Activated T-helper 2 cell treated with anti-CD3 and anti-CD28 coated beads, Interferon-gamma antibody, Interleukin-2, Interleukin-4, amounts not matched to agents 10 μg/mL and 5 μg/mL and 100 μg/mL, durations not matched to agents 14 hours and 24 hours and 36 hours (primary cell): ENCODE measurements around the gene TP73. TPM values are rescaled to one million over a fixed set of nuclear protein-coding genes. Genes with fewer than 3 reads are reported as not detected.

ENCODE experiments used
- DNase-seq: peaks from one replicate; pipeline ENCODE4 v3.0.0; 2021; ENCODE audit warnings: low spot score
- H3K27ac Mint-ChIP-seq: one replicate; pipeline ENCODE4 v1.8.0; 2021; ENCODE audit warnings: mixed read lengths
- H3K27me3 Mint-ChIP-seq: one replicate; pipeline ENCODE4 v1.8.0; 2021; ENCODE audit warnings: low read depth, mixed read lengths
- H3K36me3 Mint-ChIP-seq: one replicate; pipeline ENCODE4 v1.8.0; 2021; ENCODE audit warnings: low read depth, mixed read lengths
- H3K4me1 Mint-ChIP-seq: one replicate; pipeline ENCODE4 v1.8.0; 2021; ENCODE audit warnings: low read depth, mixed read lengths
- H3K4me3 Mint-ChIP-seq: one replicate; pipeline ENCODE4 v1.8.0; 2021; ENCODE audit warnings: low read depth, mild to moderate bottlenecking, moderate library complexity, mixed read lengths
- H3K9me3 Mint-ChIP-seq: one replicate; pipeline ENCODE4 v1.8.0; 2021; ENCODE audit warnings: mixed read lengths
- intact Hi-C: fragments of 100-400 bp; cut with micrococcal nuclease; formaldehyde crosslinking; loops from one replicate; pipeline ENCODE4 v1.15.1; 2023
- total RNA-seq: library from RNA; stranded (reverse); gene quantifications from 2 replicates; pipeline ENCODE4 v1.2.3, GENCODE V29; 2022

The TP73 gene
- total RNA-seq, 1 donor from 2014 or later = 2.5 TPM

DNA sequence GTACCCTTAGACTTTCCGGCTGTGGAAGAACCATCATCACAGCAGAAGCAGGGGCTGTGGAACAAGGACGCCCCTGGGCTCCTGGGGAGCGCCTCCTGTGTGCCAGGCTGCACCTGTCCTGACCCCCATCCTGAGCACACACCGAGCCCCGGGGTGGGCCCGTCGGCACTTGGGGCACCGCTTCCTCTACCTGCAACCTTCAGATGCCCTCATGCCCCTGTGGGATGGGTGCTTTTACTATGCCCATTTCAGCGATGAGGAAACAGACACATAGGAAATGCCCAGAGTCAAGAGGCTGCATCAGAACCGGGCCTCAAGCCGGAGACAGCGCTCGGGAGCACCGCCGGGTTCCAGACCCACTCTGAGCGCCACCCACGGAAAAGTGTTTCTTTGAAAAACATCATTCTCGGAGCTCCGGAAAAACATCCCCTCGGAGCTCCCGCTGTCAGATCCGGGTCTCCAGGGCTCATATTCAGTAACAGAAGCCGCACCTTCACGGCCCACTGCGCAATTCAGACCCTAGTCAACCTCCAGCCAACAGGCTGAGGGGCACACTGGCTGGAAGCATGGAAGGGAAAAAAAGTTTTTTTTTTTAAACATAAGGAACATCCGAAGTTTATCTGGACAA lies 19.5 kb upstream of the TP73 start:
- Mint-ChIP-seq H3K36me3 (peaks cover 23% of the 10 kb centered on the region), H3K4me1 (no peaks in the 10 kb centered on the region), H3K9me3 (no peaks in the 10 kb centered on the region), H3K27me3 (no peaks in the 10 kb centered on the region), H3K4me3 (no peak overlapping the region), H3K27ac (no peak overlapping the region)
- intact Hi-C loops = no loop called here
- no peak for DNase-seq

DNA sequence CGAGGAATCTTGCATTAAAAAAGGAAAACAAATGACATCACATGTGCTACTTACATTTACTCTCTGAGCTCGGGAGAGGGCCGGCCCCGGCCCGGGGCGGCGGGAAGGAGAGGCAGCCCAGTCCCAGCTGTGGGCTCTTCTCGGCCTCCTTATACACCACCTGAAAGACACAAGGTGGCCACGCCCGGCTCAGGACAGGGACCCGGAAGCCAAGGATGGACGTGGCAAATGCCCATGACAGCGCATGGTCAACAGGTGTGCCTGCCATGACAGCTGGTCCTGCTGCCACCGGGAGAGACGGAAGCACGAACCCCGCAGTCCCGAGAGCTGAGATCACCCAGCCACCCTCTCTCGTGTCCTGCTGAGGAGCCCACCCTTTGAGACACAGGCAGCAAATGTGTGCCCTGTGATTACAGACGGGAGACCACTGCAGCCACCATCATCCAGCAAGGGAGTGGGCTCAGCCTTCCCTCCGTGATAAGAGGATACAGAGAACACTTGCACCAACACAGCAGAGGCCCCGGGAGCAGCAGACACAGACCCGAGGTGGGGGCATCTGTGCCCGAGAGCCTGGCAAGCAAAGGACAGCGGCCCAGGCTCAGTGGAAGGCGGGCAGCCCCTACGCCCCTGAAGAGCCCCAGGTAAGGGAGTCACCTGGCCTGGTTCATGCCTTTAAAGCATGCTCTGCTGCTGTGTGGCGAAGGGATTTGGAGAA lies 18.8 kb upstream of the TP73 start:
- no peak for DNase-seq
- Mint-ChIP-seq H3K9me3 (no peaks in the 10 kb centered on the region), H3K27ac (no peak overlapping the region), H3K4me3 (no peak overlapping the region), H3K36me3 (peaks cover 24% of the 10 kb centered on the region), H3K4me1 (no peaks in the 10 kb centered on the region), H3K27me3 (no peaks in the 10 kb centered on the region)
- intact Hi-C loops = no loop called here

DNA sequence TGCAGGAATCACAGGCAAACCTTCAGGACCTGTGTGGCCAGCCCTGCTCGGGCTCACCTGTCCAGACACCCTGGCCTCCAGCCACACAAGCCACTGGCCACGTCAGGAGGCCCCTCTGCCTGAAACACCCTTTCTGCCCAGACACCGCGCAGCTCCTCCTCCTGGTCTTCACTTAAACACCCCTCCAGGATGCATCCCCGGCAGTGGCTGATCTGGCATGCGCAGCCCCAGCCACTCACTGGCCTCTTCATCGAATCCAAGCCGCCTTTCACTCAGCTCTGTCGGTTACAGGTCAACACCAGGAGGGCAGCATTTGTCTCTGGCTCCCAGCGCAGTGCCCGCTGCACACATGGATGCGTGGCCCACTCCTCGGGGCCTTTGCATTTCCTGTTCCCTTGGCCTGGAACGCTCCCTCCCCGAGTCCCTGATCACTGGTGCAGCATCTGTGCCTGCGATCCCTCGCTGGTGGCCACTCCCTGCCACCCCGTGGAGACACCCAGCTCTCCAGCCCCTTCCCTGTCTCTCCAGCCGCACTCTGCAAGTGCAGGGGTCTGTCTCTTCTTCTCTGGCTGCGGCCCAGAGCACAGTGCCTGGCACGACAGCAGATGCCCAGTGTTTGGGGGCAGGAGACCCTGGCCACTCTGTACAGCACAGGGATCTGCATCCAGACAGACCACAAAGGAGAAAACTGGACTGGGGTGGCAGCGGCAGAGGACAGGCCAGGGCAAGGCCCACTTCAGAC lies 18.1 kb upstream of the TP73 start:
- H3K36me3 Mint-ChIP-seq = peaks cover 24% of the 10 kb centered on the region
- no peak for DNase-seq
- H3K27ac Mint-ChIP-seq = no peak overlapping the region
- H3K27me3 Mint-ChIP-seq = no peaks in the 10 kb centered on the region
- no peaks in the 10 kb centered on the region for H3K9me3 Mint-ChIP-seq
- intact Hi-C loops = no loop called here
- H3K4me3 Mint-ChIP-seq = no peak overlapping the region
- H3K4me1 Mint-ChIP-seq = no peaks in the 10 kb centered on the region

DNA sequence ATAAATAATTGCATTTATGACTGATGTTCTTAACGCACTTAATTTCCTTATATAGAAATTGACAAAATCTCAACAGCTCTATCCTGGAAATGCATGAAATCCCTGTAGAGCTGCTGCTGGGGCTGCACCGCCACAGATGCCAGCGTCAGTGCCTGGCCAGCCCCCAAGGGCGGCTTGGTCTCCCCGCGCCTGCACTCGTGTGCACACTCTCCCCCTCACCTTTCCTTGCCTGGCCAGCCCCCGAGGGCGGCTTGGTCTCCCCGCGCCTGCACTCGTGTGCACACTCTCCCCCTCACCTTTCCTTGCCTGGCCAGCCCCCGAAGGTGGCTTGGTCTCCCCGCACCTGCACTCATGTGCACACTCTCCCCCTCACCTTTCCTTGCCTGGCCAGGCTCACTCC lies 16.2 kb upstream of the TP73 start:
- DNase-seq = no peak
- Mint-ChIP-seq H3K27me3 (no peaks in the 10 kb centered on the region), H3K9me3 (no peaks in the 10 kb centered on the region), H3K4me1 (no peaks in the 10 kb centered on the region), H3K27ac (no peak overlapping the region), H3K36me3 (peaks cover 24% of the 10 kb centered on the region), H3K4me3 (no peak overlapping the region)
- intact Hi-C loops = no loop called here

DNA sequence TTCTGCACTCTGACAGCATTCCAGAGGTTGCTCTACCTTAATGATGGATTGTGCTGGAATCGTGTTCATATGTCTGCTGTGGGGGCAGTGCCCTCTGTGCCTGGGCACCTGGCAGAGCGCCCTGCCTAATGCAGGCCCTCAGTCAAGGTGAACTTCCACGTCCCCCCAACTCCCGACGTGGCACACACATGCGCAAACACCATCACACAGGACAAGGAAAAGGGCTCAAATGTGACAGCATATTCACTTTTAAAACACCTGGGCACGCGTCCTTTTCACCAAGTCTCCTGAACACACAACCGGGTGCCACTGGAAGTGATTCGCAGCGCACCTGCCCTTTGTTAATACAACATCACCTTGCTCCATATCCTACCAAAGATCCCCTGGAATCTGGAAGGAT lies 15.8 kb upstream of the TP73 start:
- Mint-ChIP-seq H3K9me3 (no peaks in the 10 kb centered on the region), H3K36me3 (peaks cover 24% of the 10 kb centered on the region), H3K4me3 (no peak overlapping the region), H3K4me1 (no peaks in the 10 kb centered on the region), H3K27me3 (no peaks in the 10 kb centered on the region), H3K27ac (no peak overlapping the region)
- DNase-seq = no peak
- intact Hi-C loops = no loop called here

DNA sequence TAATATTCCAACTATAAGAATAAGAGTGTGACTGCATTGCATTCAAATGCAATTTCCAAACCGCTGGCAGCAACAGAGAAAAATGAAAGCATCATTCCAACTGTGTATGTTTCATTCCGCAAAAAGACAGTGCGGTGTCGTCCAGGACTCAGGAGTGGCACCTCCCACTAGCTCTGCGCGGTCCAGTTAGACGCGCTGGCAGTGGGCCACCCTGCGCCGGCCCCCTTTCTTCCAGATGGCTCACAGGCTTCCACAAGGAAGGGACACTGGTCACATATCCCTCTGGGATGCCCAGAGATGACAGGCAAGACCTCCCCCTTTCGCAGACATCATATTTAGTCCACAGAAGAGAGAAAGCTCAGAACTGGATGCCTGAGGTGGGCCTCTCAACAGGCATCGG lies 14.3 kb upstream of the TP73 start:
- intact Hi-C loops = no loop called here
- DNase-seq = no peak
- no peak overlapping the region for H3K4me3 Mint-ChIP-seq
- H3K27ac Mint-ChIP-seq = no peak overlapping the region
- no peaks in the 10 kb centered on the region for H3K9me3 Mint-ChIP-seq
- H3K36me3 Mint-ChIP-seq = peaks cover 26% of the 10 kb centered on the region
- H3K27me3 Mint-ChIP-seq = no peaks in the 10 kb centered on the region
- H3K4me1 Mint-ChIP-seq = no peaks in the 10 kb centered on the region

DNA sequence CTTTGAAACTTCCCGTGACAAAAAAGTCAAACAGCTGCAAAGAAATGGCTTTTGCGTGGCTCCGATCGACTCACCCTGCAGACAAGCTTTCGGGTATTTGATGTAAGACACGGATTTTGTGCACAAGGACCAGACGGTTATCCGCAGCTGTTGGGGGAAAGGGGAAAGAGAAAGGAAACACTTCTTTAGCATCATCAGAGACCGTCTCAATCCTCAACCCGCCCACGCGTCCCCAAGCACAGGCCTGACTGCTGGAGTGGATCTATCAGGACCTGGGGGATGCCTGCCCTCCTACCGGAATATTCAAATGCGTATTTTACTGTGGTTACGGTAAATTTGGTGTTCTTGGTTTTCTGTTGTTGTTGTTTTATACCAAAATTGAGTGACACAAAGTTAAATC lies 13.6 kb upstream of the TP73 start:
- Mint-ChIP-seq H3K36me3 (peaks cover 25% of the 10 kb centered on the region), H3K9me3 (no peaks in the 10 kb centered on the region), H3K4me1 (no peaks in the 10 kb centered on the region), H3K27ac (no peak overlapping the region), H3K27me3 (no peaks in the 10 kb centered on the region), H3K4me3 (no peak overlapping the region)
- no peak for DNase-seq
- intact Hi-C loops = no loop called here

DNA sequence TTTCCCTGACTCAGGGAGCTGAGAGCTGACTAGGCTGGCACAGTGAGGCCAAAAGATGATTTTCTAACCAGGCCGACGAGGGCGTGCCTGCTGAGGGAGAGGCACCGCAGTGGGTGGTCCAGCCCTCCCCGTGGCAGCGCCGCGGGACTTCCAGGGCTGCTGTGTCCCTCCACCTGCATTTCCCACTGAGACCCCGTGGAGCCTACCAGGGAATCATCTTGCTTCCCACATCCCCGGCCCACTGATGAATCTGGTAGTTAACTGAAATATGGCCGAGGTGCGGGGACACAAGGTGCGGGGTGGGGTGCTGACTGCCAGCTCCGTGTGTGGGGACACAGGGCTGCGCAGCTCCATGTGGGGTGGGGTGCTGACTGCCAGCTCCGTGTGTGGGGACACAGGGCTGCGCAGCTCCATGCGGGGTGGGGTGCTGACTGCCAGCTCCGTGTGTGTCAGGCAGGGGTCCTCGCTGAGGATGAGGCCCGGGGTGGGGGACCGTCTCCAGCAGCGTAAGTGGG lies 12.9 kb upstream of the TP73 start:
- no peak overlapping the region for H3K27ac Mint-ChIP-seq
- no peak overlapping the region for H3K4me3 Mint-ChIP-seq
- intact Hi-C loops = no loop called here
- DNase-seq = no peak
- H3K27me3 Mint-ChIP-seq = no peaks in the 10 kb centered on the region
- H3K9me3 Mint-ChIP-seq = no peaks in the 10 kb centered on the region
- H3K4me1 Mint-ChIP-seq = no peaks in the 10 kb centered on the region
- peaks cover 25% of the 10 kb centered on the region for H3K36me3 Mint-ChIP-seq

DNA sequence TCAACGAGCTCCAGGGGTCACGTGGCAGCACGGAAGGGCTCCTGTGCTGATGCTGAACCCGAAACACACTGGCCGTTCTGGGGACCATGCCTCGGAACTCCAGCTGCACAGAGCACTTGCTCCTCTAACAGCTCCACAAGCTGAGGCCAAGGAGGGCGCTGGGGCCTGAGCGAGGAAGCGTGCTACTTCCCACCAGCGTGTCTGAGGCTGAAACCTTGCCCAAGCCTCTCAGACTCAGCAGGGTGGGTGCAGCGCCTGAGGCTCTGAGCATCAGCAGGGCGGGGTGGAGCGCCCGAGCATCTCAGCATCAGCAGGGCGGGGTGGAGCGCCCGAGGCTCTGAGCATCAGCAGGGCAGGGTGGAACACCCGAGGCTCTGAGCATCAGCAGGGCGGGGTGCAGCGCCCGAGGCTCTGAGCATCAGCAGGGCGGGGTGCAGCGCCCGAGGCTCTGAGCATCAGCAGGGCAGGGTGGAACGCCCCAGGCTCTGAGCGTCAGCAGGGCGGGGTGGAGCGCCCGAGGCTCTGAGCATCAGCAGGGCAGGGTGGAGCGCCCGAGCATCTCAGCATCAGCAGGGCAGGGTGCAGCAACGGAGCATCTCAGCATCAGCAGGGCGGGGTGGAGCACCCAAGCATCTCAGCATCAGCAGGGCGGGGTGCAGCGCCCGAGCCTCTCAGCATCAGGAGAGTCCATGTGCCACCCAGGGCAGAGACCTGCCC lies 12.0 kb upstream of the TP73 start:
- Mint-ChIP-seq H3K4me1 (no peaks in the 10 kb centered on the region), H3K27me3 (no peaks in the 10 kb centered on the region), H3K4me3 (no peak overlapping the region), H3K36me3 (peaks cover 22% of the 10 kb centered on the region), H3K27ac (no peak overlapping the region), H3K9me3 (no peaks in the 10 kb centered on the region)
- intact Hi-C loops = no loop called here
- DNase-seq = no peak

DNA sequence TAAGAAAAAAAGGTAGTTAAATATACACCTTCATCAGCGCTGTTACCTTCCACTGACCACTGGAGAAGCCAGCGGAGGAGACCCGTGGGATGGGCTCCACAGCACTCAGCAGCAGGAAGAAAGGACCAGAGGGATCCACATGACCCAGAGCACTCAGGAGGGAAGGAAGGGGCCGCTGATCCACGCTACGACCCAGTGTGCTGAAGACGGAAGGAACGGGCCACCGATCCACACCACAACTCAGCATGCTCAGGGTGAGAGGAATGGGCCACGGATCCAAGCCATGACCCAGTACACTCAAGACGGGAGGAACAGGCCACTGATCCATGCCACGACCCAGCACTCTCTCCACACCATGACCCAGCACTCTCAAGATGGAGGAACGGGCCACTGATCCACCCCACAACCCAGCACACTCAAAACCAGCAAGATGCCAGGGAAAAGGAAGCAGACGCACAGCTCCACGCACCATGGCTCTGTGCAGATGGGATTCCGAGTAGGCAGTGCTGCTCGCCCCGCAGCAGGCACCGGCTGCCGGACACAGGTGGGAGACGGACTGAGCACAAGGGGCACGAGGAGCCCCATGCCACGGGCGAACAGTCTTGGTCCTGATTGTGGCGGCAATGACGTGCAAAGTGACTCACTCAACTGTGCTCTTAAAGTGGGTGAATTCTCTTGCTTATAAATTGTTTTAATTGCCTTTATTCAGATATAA lies 11.1 kb upstream of the TP73 start:
- no peaks in the 10 kb centered on the region for H3K4me1 Mint-ChIP-seq
- intact Hi-C loops = no loop called here
- peaks cover 22% of the 10 kb centered on the region for H3K36me3 Mint-ChIP-seq
- no peaks in the 10 kb centered on the region for H3K9me3 Mint-ChIP-seq
- H3K27me3 Mint-ChIP-seq = no peaks in the 10 kb centered on the region
- no peak overlapping the region for H3K27ac Mint-ChIP-seq
- no peak overlapping the region for H3K4me3 Mint-ChIP-seq
- no peak for DNase-seq

DNA sequence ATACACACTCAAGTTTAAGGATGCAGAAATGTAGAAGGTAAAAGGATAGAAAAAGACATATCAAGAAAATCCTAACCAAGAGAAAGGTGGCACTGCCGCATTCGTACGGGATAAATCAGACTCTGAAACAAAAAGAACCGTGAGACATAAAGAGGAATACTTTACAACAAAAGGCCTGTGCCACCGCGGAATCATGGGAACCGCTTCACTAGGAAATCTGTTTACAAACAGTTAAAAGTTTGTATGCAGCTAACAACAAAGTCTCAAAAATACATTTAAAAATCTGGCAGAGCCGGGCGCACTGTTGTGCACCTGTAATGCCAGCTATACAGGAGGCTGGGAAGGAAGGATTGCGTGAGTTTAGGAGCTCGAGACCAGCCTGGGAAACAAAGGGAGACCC lies 10.5 kb upstream of the TP73 start:
- Mint-ChIP-seq H3K27me3 (no peaks in the 10 kb centered on the region), H3K4me1 (no peaks in the 10 kb centered on the region), H3K9me3 (no peaks in the 10 kb centered on the region), H3K27ac (no peak overlapping the region), H3K4me3 (no peak overlapping the region), H3K36me3 (peaks cover 16% of the 10 kb centered on the region)
- intact Hi-C loops = no loop called here
- DNase-seq = no peak

DNA sequence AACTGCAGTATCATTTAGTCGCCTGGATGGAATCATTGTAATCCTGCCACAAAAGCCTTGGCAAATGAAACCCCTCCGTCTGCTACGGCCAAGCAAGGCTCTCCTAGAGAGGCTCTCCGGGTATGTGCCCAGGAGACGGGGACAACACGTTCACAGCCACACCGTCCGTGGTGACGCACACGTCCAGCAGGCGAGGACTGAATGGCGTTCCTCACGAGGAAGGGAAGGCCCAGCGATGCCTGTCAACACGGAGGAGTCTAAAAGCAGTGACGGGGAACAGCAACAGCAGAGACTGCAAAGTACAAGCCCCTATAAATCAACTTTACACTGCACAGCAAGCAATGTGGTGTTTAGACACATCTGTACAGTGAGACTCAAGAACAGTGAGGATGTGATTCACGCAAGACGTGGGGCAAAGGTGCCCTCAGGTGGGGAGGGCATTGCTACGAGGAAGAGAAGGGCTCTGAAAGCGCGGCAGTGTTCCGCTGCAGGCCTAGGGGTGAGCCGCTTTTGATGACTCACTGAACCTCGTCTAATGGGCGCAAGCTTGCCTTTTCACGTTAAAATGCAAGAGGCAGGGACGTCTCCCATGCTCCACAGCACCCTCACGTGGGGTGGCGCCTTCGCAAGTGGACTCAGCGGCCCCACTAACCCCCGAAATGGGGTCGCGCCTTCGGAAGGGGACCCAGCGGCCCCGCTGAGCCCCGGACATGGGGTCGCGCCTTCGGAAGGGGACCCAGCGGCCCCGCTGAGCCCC lies 9.2 kb upstream of the TP73 start:
- Mint-ChIP-seq H3K9me3 (no peaks in the 10 kb centered on the region), H3K27ac (no peak overlapping the region), H3K27me3 (no peaks in the 10 kb centered on the region), H3K36me3 (peaks cover 22% of the 10 kb centered on the region), H3K4me3 (no peak overlapping the region), H3K4me1 (peaks cover 3% of the 10 kb centered on the region)
- intact Hi-C loops = no loop called here
- DNase-seq = no peak
